Right ventricle myocardium superior (tissue), 1 donor: ENCODE results near the gene ANKRD52. TPM values are rescaled to one million over a fixed set of nuclear protein-coding genes. Genes with fewer than 3 reads are reported as not detected.
"Not testable (repeated sequence)": the region's sequence is repeated elsewhere in the genome, so short reads cannot be mapped to it uniquely, and the experiment has no call there.

Experiments used
- ATAC-seq: fragments of 200-7000 bp; cut with Tn5 transposase; one replicate; pipeline ENCODE4 v1.9.1; 2020; ENCODE audit warnings: mild to moderate bottlenecking; ENCODE audit not compliant: poor library complexity
- DNase-seq: peaks from one replicate; pipeline ENCODE4 v3.0.0-alpha.2; 2020
- intact Hi-C: fragments of 100-400 bp; cut with DNase I; formaldehyde crosslinking; loops from one replicate; pipeline ENCODE4 v1.11.2; 2022
- long read RNA-seq: library from polyadenylated mRNA; unstranded; transcript quantifications from one replicate; pipeline ENCODE4 v2.0.0, GENCODE V29; 2021
- total RNA-seq: library from RNA; stranded (reverse); fragmentation: NEBNext Ultra II Directional; extraction: Animal tissue kit (Norgen Biotek cat#: 25700); gene quantifications from one replicate; pipeline ENCODE4 v1.2.1, GENCODE V29; 2021
- donor health status: DM: no; HTN: yes; CAD: no; lungs with severe emphysema.

The ANKRD52 gene
- total RNA-seq = 24.6 TPM
- long read RNA-seq, partial matches to known transcripts = 0 of 2 reads
- long read RNA-seq, other reads (novel, unspliced or antisense) = 2 of 2 reads

GRCh38 chr12:56258068-56258819 lies at the start of gene ANKRD52:
ANKRD52 (minus strand) TSS chr12:56258384; CDS start chr12:56258269, 115 bp downstream.
- intact Hi-C loops = no loop called here
- DNase-seq (peak; percentile 86), ATAC-seq (peak; percentile 99)

DNA sequence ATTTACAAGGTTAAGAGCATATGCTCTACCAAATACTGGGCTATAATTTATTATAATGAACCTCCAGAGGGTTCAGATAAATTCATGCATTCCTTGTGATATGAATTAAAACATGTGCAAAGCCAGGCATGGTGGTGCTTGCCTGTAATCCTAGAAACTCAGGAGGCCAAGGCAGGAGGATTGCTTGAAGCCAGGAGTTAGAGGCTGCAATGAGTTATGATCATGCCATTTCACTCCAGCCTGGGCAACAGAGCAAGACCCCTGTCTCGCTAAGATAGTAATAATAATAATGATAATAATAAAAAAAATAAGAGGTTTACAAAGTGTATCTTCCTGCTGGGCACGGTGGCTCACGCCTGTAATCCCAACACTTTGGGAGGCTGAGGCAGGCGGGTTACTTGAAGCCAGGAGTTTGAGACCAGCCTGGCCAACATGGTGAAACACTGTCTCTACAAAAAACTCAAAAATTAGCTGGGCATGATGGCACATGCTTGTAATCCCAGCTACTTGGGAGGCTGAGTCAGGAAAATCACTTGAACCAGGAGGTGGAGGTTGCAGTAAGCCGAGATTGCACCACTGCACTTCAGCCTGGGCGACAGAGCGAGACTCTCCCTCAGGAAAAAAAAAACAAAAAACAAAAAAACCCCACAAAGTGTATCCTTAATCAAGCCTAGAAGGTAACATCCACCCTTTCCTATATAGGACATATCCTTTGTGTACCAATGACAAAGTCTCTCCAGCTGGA lies 49.2 kb upstream of the ANKRD52 start:
- no peak for DNase-seq
- no peak for ATAC-seq
- intact Hi-C loops = no loop called here

DNA sequence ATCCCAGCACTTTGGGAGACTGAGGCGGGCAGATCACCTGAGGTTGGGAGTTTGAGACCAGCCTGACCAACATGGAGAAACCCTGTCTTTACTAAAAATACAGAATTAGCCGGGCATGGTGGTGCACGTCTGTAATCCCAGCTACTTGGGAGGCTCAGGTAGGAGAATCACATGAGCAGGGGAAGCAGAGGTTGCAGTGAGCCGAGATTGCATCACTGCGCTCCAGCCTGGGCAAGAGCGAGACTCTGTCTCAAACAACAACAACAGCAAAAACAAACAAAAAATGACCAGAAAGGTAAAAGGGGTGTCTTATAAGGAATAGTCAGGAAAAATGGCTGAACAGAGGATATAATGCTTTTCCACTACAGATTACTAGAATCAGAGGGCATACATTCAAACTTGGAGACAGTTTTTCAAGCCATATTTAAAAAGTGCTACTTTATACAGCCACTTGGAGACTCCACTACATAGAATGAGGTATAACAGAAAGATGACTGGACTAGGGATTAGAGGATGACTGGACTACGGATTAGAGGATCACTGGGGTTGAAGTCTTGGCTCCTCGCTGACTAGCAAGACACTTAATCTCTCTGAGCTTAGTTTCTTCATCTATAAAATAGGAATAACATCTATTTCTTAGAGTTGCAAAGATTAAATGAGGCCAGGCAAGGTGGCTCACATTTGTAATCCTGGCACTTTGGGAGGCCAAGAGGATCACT lies 46.8 kb upstream of the ANKRD52 start:
- ATAC-seq = no peak
- DNase-seq = no peak

DNA sequence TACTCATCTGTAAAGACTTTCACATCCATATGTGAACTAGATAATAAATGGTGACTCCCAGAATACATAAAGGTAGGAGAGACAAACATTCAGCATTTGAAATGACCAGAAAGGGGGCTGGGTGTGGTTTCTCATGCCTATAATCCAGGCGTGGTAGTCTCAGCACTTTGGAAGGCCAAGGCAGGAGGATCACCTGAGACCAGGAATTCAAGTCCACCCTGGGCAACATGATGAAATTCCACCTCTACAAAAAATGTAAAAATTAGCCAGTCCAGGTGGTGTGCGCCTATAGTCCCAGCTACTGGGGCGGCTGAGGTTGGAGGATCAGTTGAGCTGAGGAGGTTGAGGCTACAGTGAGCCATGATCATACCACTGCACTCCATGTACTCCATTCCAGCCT lies 46.1 kb upstream of the ANKRD52 start:
- ATAC-seq (no peak), DNase-seq (no peak)
- intact Hi-C loops = no loop called here

More for the DNA sequence above, 46.8 kb upstream of the ANKRD52 start:
- intact Hi-C loops = no loop called here

- ATAC-seq (peak; percentile 28), DNase-seq (no peak)
- intact Hi-C loops = no loop called here
Measured at GRCh38 chr12:56300644-56301464, 42.7 kb upstream of the ANKRD52 start.

GRCh38 chr12:56299853-56300643 lies 41.9 kb upstream of the ANKRD52 start, which contains the start of gene CS:
CS (minus strand) TSS chr12:56300330; CDS start chr12:56300201, 129 bp downstream.
- DNase-seq = peak; percentile 99
- ATAC-seq = peak; percentile 97
- intact Hi-C loops = no loop called here

- DNase-seq = no peak
- peak; percentile 7 for ATAC-seq
- intact Hi-C loops = no loop called here
Measured at GRCh38 chr12:56299308-56299852, 41.2 kb upstream of the ANKRD52 start.

- ATAC-seq (no peak), DNase-seq (no peak)
- intact Hi-C loops = no loop called here
Measured at GRCh38 chr12:56298828-56299227, 40.6 kb upstream of the ANKRD52 start.

- DNase-seq = no peak
- ATAC-seq = no peak
- intact Hi-C loops = no loop called here
Measured at GRCh38 chr12:56297400-56297799, 39.2 kb upstream of the ANKRD52 start.

DNA sequence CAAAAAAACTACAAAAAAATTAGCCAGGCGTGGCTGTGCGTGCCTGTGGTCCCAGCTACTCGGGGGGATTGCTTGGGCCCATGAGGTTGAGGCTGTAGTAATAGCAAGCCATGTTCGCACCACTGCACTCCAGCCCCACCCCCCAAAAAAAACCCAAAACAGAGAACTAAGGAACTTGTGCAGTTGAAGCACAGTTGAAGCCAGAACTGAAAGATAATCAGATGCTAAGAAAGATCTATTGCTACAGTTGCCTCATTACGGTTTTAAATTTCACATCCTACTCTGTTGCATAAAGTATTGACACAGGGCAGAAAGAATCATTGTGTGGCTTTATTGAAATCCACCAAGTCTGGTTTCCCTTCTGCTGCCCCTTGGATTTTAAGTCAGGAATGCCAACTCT lies 38.1 kb upstream of the ANKRD52 start:
- intact Hi-C loops = no loop called here
- DNase-seq (no peak), ATAC-seq (no peak)

DNA sequence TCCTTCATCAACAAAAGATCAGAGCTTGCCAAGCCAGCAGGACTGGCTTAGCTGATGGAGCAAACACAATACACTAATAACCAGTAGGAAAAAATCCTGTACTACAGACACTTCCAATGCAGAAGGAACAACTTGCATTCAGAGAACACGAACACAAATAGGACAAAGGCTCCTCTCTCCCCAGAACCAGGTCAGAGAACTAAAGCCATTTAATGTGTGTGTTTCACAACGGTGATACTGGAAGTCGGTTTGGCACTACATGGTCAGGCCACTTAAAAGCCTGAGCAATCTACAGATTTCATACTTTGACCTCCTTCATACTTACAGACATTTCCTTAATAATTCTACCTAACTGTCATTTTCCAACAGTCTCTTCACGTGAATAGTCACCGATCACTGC lies 35.6 kb upstream of the ANKRD52 start:
- ATAC-seq = no peak
- intact Hi-C loops = no loop called here

DNA sequence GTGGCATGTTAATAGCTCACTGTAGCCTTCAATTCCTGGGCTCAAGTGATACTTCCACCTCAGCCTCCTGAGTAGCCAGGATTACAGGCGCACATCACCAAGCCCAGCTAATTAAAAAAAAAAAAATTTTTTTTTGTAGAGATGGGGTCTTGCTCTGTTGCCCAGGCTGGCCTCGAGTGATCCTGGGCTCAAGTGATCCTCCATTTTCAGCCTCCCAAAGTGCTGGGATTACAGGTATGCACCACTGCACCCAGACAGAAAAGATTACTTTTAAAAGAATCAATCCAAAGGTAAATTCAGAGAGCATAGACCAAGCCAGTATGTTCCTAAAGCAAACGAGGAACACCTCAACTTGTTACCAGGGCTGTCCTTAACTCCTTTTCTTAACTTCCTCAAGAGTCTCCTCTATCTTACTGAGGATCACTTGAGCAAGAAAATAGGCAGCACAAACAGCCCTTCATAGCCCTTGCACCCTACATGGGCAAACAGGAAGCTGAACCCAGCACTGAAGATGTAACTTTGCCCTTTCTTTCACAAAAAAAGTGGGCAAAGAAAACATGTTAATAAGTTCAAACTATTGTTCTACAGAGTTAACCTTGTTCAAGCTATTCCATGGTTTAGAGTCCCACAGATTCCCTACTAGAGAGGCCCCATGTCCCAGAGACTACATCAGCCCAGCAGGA lies 30.7 kb upstream of the ANKRD52 start:
- DNase-seq = no peak
- ATAC-seq = no peak
- intact Hi-C loops = no loop called here

More for the DNA sequence above, 35.6 kb upstream of the ANKRD52 start:
- no peak for DNase-seq

GRCh38 chr12:56286044-56286830 lies 28.1 kb upstream of the ANKRD52 start:
- ATAC-seq (peak; percentile 25), DNase-seq (no peak)
- intact Hi-C loops = no loop called here

DNA sequence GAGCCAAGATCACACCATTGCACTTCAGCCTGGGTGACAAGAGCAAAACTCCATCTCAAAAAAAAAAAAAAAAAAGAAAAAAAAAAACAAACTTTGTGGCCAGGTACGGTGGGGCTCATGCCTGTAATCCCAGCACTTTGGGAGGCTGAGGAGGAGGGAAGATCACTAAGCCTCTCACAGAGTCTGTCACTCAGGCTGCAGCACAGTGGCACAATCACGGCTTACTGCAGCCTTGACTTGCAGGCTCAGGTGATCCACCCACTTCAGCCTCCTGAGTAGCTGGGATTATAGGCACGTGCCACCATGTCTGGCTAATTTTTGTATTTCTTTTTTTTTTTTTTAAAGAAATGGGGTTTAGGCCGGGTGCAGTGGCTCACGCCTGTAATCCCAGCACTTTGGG lies 26.1 kb upstream of the ANKRD52 start:
- ATAC-seq, DNase-seq, intact Hi-C loops: not testable (repeated sequence)

DNA sequence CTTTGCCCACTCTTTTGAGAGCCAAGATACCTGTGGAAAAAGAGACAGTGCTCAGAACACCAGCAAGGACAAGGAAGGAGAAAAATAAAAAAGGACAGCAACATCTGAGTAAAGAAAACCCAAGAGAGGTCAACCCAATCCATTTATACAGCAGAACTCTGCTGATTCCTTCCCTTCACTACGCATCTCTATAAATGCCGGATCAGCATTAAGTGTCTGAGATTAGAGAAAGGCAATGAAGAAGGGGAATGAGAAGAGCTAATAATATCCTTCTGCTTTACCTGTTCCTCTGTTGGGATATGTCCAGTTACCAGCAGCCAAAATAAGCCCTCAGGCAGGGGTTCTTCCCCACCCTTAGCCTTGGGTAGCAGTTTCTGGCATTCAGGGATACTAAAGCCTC lies 24.4 kb upstream of the ANKRD52 start:
- ATAC-seq (no peak), DNase-seq (no peak)
- intact Hi-C loops = no loop called here

DNA sequence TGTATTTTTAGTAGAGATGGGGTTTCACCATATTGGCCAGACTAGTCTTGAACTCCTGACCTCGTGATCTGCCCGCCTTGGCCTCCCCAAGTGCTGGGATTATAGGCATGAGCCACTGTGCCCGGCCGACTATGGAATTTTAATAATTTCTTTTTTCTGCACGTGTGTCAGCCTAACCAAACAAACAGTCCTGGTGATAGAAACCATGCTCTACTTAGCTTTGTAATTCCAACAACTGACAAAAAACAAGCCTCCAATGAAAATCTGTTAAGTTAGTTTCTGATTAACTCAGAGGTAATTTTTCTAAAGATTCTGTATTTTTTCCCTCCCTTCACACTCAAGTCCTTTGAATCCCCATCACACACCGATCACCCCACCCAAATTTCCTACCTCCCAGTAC lies 23.8 kb upstream of the ANKRD52 start:
- DNase-seq (no peak), ATAC-seq (no peak)
- intact Hi-C loops = no loop called here
